H1 (cell line): ENCODE data around the gene HERC3. TPM values are rescaled to one million over a fixed set of nuclear protein-coding genes. Genes with fewer than 3 reads are reported as not detected.

Experiments
- CTCF ChIA-PET: fragments of 300-600 bp; sonication (Branson Sonifier 250); formaldehyde crosslinking; loops from one replicate; lab custom pipeline; 2021; ENCODE audit not compliant: partially characterized antibody; lab: Charles Lee
- POLR2A ChIA-PET: fragments of 300-600 bp; sonication (Branson Sonifier 250); formaldehyde crosslinking; loops from one replicate; lab custom pipeline; 2021; ENCODE audit warnings: inconsistent platforms; ENCODE audit not compliant: partially characterized antibody; lab: Charles Lee
- DNase-seq, 2 experiments: peaks; one replicate each; pipeline versions ENCODE4 v3.0.0 to v3.0.0-alpha.2; 2010 to 2022; ENCODE audit warnings: low spot score in 2 of 2, low read depth in 1 of 2, mixed read lengths in 1 of 2
- FAIRE-seq: peaks from 2 replicates; lab custom pipeline; 2011; peaks lifted over from hg19 to GRCh38; lab: Jason Lieb, UNC
- H2AFZ ChIP-seq: 2 replicates; pipeline ENCODE4 v1.8.1; 2012; ENCODE audit warnings: low read length, inconsistent platforms
- H2AK5ac ChIP-seq: 2 replicates; pipeline ENCODE4 v1.6.1; 2013; ENCODE audit warnings: low read depth, low read length
- H2BK120ac ChIP-seq: replicated peaks from 2 replicates; pipeline ENCODE3; 2013; ENCODE audit warnings: low read depth, low read length, inconsistent platforms
- H2BK12ac ChIP-seq: 2 replicates; pipeline ENCODE4 v1.6.1; 2013; ENCODE audit warnings: low read depth, low read length
- H2BK15ac ChIP-seq: 2 replicates; pipeline ENCODE4 v1.6.1; 2013; ENCODE audit warnings: low read length
- H2BK20ac ChIP-seq: 2 replicates; pipeline ENCODE4 v1.6.1; 2013; ENCODE audit warnings: low read length
- H2BK5ac ChIP-seq: 2 replicates; pipeline ENCODE4 v1.6.1; 2013; ENCODE audit warnings: low read depth, low read length
- H3K14ac ChIP-seq: 2 replicates; pipeline ENCODE4 v1.6.1; 2013; ENCODE audit warnings: inconsistent platforms; ENCODE audit not compliant: insufficient read length
- H3K18ac ChIP-seq: 2 replicates; pipeline ENCODE4 v1.6.1; 2013; ENCODE audit warnings: low read length; ENCODE audit errors: extremely low read depth
- H3K23ac ChIP-seq: 2 replicates; pipeline ENCODE4 v1.6.1; 2013; ENCODE audit warnings: inconsistent platforms; ENCODE audit not compliant: insufficient read length
- H3K23me2 ChIP-seq: 2 replicates; pipeline ENCODE4 v1.6.1; 2013; ENCODE audit warnings: low read depth, low read length
- H3K27ac ChIP-seq: 2 replicates; pipeline ENCODE4 v1.6.1; 2011; ENCODE audit warnings: low read depth, low read length, inconsistent platforms
- H3K27me3 ChIP-seq, 4 experiments: replicated peaks in 1 of 4; 1 replicate in 1 of 4; 2 replicates in 3 of 4; pipeline versions ENCODE4 v1.6.1 to v1.8.1; 2011 to 2013; ENCODE audit warnings: low read length in 3 of 4, mild to moderate bottlenecking in 3 of 4, inconsistent platforms in 2 of 4, mixed read lengths in 2 of 4, moderate library complexity in 1 of 4; ENCODE audit not compliant: control insufficient read depth in 3 of 4, insufficient read depth in 3 of 4; ENCODE audit errors: extremely low read depth in 1 of 4
- H3K36me3 ChIP-seq, 4 experiments: 2 replicates each; pipeline versions ENCODE4 v1.6.1 to v1.8.1; 2011 to 2013; ENCODE audit warnings: mild to moderate bottlenecking in 4 of 4, low read length in 3 of 4, moderate library complexity in 2 of 4, control low read depth in 1 of 4, inconsistent platforms in 1 of 4; ENCODE audit not compliant: insufficient read depth in 4 of 4, control insufficient read depth in 2 of 4
- H3K4ac ChIP-seq: replicated peaks from 2 replicates; pipeline ENCODE3; 2013; ENCODE audit warnings: low read length, low read depth, mixed read lengths, inconsistent platforms; ENCODE audit not compliant: insufficient read length
- H3K4me1 ChIP-seq, 4 experiments: replicated peaks in 1 of 4; 1 replicate in 1 of 4; 2 replicates in 3 of 4; pipeline versions ENCODE4 v1.6.1 to v1.8.1; 2011 to 2013; ENCODE audit warnings: low read length in 3 of 4, inconsistent platforms in 2 of 4, mixed read lengths in 1 of 4; ENCODE audit not compliant: insufficient read depth in 4 of 4, control insufficient read depth in 3 of 4
- H3K4me2 ChIP-seq, 2 experiments: 2 replicates each; pipeline versions ENCODE4 v1.6.1 to v1.8.1; 2011 to 2013; ENCODE audit warnings: low read depth in 2 of 2, low read length in 2 of 2, control low read depth in 1 of 2, inconsistent platforms in 1 of 2, mild to moderate bottlenecking in 1 of 2; ENCODE audit not compliant: insufficient read depth in 1 of 2
- H3K4me3 ChIP-seq, 4 experiments: fragments of 200-600, 300-600 bp in 1 of 4; sonication (generic), shearing (Covaris generic), sonication (Bioruptor Twin) in 1 of 4; 2 replicates each; pipeline versions ENCODE4 v1.5.1 to v1.8.1; 2011 to 2016; ENCODE audit warnings: low read length in 4 of 4, low read depth in 3 of 4, control low read depth in 2 of 4, inconsistent platforms in 2 of 4, mild to moderate bottlenecking in 2 of 4, mixed read lengths in 1 of 4, moderate library complexity in 1 of 4; ENCODE audit not compliant: insufficient read depth in 2 of 4; ENCODE audit errors: extremely low read depth in 1 of 4
- H3K56ac ChIP-seq: replicated peaks from 2 replicates; pipeline ENCODE3; 2013; ENCODE audit warnings: low read depth, mild to moderate bottlenecking, mixed read lengths, low read length, inconsistent platforms; ENCODE audit not compliant: insufficient read length
- H3K79me1 ChIP-seq: 2 replicates; pipeline ENCODE4 v1.6.1; 2013; ENCODE audit warnings: low read depth, low read length, control low read depth
- H3K79me2 ChIP-seq, 2 experiments: 2 replicates each; pipeline versions ENCODE4 v1.6.1 to v1.8.1; 2012 to 2013; ENCODE audit warnings: low read length in 2 of 2, mild to moderate bottlenecking in 2 of 2, inconsistent platforms in 1 of 2; ENCODE audit not compliant: insufficient read depth in 2 of 2, control insufficient read depth in 1 of 2
- H3K9ac ChIP-seq, 4 experiments: replicated peaks in 1 of 4; 1 replicate in 1 of 4; 2 replicates in 3 of 4; pipeline versions ENCODE4 v1.6.1 to v1.8.1; 2011 to 2013; ENCODE audit warnings: low read depth in 3 of 4, low read length in 3 of 4, control low read depth in 2 of 4, mild to moderate bottlenecking in 2 of 4, moderate library complexity in 2 of 4, inconsistent platforms in 1 of 4; ENCODE audit errors: extremely low read depth in 1 of 4
- H3K9me3 ChIP-seq, 2 experiments: 2 replicates each; pipeline versions ENCODE4 v1.6.1 to v1.8.1; 2012 to 2013; ENCODE audit warnings: mild to moderate bottlenecking in 2 of 2, moderate library complexity in 2 of 2, control low read depth in 1 of 2, inconsistent platforms in 1 of 2, low read depth in 1 of 2, low read length in 1 of 2, mixed read lengths in 1 of 2; ENCODE audit not compliant: insufficient read depth in 2 of 2
- H4K20me1 ChIP-seq, 2 experiments: replicated peaks in 1 of 2; 2 replicates each; pipeline versions ENCODE3 to v1.8.1; 2011 to 2013; ENCODE audit warnings: inconsistent platforms in 2 of 2, low read length in 2 of 2, mild to moderate bottlenecking in 1 of 2; ENCODE audit not compliant: insufficient read depth in 2 of 2, control insufficient read depth in 1 of 2
- H4K5ac ChIP-seq: 2 replicates; pipeline ENCODE4 v1.6.1; 2013; ENCODE audit warnings: low read length, low read depth, mixed read lengths, inconsistent platforms; ENCODE audit not compliant: insufficient read length
- H4K8ac ChIP-seq: 2 replicates; pipeline ENCODE4 v1.8.0; 2013; ENCODE audit warnings: mild to moderate bottlenecking, moderate library complexity, low read length, inconsistent platforms; ENCODE audit not compliant: insufficient read depth; ENCODE audit errors: extremely low read depth
- H4K91ac ChIP-seq: replicated peaks from 2 replicates; pipeline ENCODE3; 2013; ENCODE audit warnings: low read length, mixed read lengths, inconsistent platforms; ENCODE audit not compliant: insufficient read length
- BACH1 ChIP-seq: IDR thresholded peaks from 2 replicates; pipeline ENCODE4 v1.6.1; 2012; ENCODE audit warnings: low read length, improper control_type of control experiment
- CBX5 ChIP-seq: fragments of 300-800, 300-1000 bp; sonication (generic); IDR thresholded peaks from 2 replicates; pipeline ENCODE4 v1.7.1; 2016; ENCODE audit warnings: antibody characterized with exemption, low read length, low read depth
- CBX8 ChIP-seq: fragments of 300-800, 300-1000 bp; sonication (generic); IDR thresholded peaks from 2 replicates; pipeline ENCODE4 v1.7.1; 2016; ENCODE audit warnings: low read depth, low read length, borderline replicate concordance
- CEBPB ChIP-seq: IDR thresholded peaks from 2 replicates; pipeline ENCODE4 v1.6.1; 2012; ENCODE audit warnings: low read depth, low read length
- CHD1 ChIP-seq: IDR thresholded peaks from 2 replicates; pipeline ENCODE4 v1.6.1; 2012; ENCODE audit warnings: low read depth, low read length, improper control_type of control experiment
- EGR1 ChIP-seq: IDR thresholded peaks from 2 replicates; pipeline ENCODE4 v1.6.1; 2011; ENCODE audit warnings: low read depth, low read length, borderline replicate concordance
- POLR2AphosphoS5 ChIP-seq: IDR thresholded peaks from 2 replicates; pipeline ENCODE4 v1.6.1; 2011; ENCODE audit warnings: low read depth, low read length
- RBBP5 ChIP-seq: IDR thresholded peaks from 2 replicates; pipeline ENCODE4 v1.7.1; 2012; ENCODE audit warnings: low read depth, mild to moderate bottlenecking, inconsistent platforms, low read length, moderate library complexity, borderline replicate concordance
- SP2 ChIP-seq: IDR thresholded peaks from 2 replicates; pipeline ENCODE4 v1.6.1; 2012; ENCODE audit warnings: mild to moderate bottlenecking, low read length, inconsistent platforms
- YY1 ChIP-seq: IDR thresholded peaks from 2 replicates; pipeline ENCODE4 v1.6.1; 2011; ENCODE audit warnings: low read depth, mild to moderate bottlenecking, low read length
- ZNF274 ChIP-seq: IDR thresholded peaks from 2 replicates; pipeline ENCODE4 v1.7.0; 2012; ENCODE audit warnings: low read length, borderline replicate concordance; ENCODE audit errors: extremely low read depth
- WGBS, 2 experiments: shearing (Covaris generic) in 1 of 2; methylation state at CpG; one replicate each; pipeline versions ENCODE4 v1.1.6 to v1.1.7; 2013 to 2015; ENCODE audit warnings: low lambda C conversion rate in 2 of 2, mixed read lengths in 2 of 2, inconsistent platforms in 1 of 2, low coverage in 1 of 2, missing lambda C conversion rate in 1 of 2; ENCODE audit not compliant: insufficient replicate concordance in 2 of 2, insufficient coverage in 1 of 2, insufficient read length in 1 of 2; ENCODE audit errors: extremely low coverage in 1 of 2, missing lambda C conversion rate in 1 of 2; 5-methylcytosine and 5-hydroxymethylcytosine counted together
- polyA plus RNA-seq, 7 experiments: library from polyadenylated mRNA; depleted of rRNA in 3 of 7; stranded (reverse) in 5 of 7; unstranded in 2 of 7; fragments of >200 nt in 5 of 7; fragments of 200-250 nt in 2 of 7; gene quantifications; 1 replicate in 5 of 7; 2 replicates in 1 of 7; 4 replicates in 1 of 7; pipeline versions ENCODE4 v1.2.1 to v1.2.3, GENCODE V29; 2011 to 2013; ENCODE audit warnings: missing spikeins in 2 of 7, mixed read lengths in 2 of 7
- total RNA-seq: library from RNA; stranded (reverse); fragmentation: NEBNext Ultra II Directional; extraction: Animal tissue kit (Norgen Biotek cat#: 25700); gene quantifications from 2 replicates; pipeline ENCODE4 v1.2.1, GENCODE V29; 2021
- TF ChIP-seq, protein P1 (sequence below): IDR thresholded peaks from 2 replicates; pipeline ENCODE4 v1.6.1; 2011; ENCODE audit warnings: low read length, improper control_type of control experiment

HERC3 gene
- total and polyA plus RNA-seq, 2 of the 8 experiments (the other 6 are each of a cell fraction or from before 2014, with no cell fraction given), result 1.4 to 5.7 TPM

DNA sequence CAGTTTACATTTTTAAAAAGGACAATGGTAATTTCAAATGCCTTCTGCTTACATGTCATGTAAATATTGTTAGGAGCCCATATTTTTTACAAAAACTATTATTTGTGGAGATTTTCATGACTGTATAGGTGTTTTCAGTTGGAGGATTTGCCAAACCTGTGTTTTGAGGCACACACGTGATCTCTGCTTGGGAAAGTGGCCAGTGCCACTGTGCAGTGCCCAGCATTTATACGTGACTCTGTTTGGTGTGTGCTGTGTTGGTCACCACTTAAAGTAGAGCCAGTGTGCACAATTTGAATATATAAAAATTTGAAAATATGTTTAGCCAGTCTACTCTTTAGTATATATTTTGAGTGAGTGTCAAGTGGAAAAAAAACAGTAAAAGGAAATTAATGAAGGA lies 132.1 kb downstream of the HERC3 start:
- DNase-seq, result no peak
- Histone ChIP-seq H4K8ac (no peak overlapping the region), H3K23me2 (no peaks in the 10 kb centered on the region), H3K79me1 (no peaks in the 10 kb centered on the region), H2AFZ (no peak overlapping the region), H3K79me2 (no peaks in the 10 kb centered on the region), H3K27ac (no peak overlapping the region), H3K4me1 (peaks cover 0 to 4% (median 1%) of the 10 kb centered on the region in 4 experiments; a peak in 2 of 7 replicates), H2BK12ac (no peak overlapping the region; the same call in 1 of the 2 replicates), H2BK20ac (no peak overlapping the region), H2BK15ac (no peak overlapping the region), H2BK5ac (no peak overlapping the region), H3K18ac (no peak overlapping the region), H3K4ac (no peak overlapping the region), H3K56ac (no peak overlapping the region), H2AK5ac (no peak overlapping the region), H4K5ac (no peak overlapping the region), H3K23ac (no peak overlapping the region), H4K20me1 (no peaks in the 10 kb centered on the region), H3K9me3 (no peaks in the 10 kb centered on the region), H3K36me3 (peaks cover 0 to 12% (median 5%) of the 10 kb centered on the region in 4 experiments; a peak in 3 of 8 replicates), H3K9ac (no peak overlapping the region), H3K27me3 (no peaks in the 10 kb centered on the region), H3K14ac (no peak overlapping the region), H4K91ac (no peak overlapping the region), H3K4me3 (no peak overlapping the region), H2BK120ac (no peak overlapping the region), H3K4me2 (no peak overlapping the region)
- 90% methylated on average over 2 of the region's 2 CpGs; no CpG with 5 or more reads in 1 of the 2 experiments for WGBS, 2 experiments
- no peak for FAIRE-seq
- ChIA-PET POLR2A (interaction anchor here (3.3 kb wide), 1 partner anchor 14 kb away, joined by 20 read pairs; no protein-coding TSS in a partner anchor), CTCF (interaction anchor here (1.1 to 3.1 kb wide), 4 partner anchors 10 to 21 kb away, joined by 3 to 13 read pairs (median 4); no protein-coding TSS in a partner anchor)
- TF ChIP-seq POLR2AphosphoS5 (no peak), EGR1 (no peak), SP2 (no peak), CEBPB (no peak), RBBP5 (no peak), ZNF274 (no peak), CBX8 (no peak), YY1 (no peak), BACH1 (no peak), CBX5 (no peak), CHD1 (no peak)
- TF ChIP-seq, protein P1, sequence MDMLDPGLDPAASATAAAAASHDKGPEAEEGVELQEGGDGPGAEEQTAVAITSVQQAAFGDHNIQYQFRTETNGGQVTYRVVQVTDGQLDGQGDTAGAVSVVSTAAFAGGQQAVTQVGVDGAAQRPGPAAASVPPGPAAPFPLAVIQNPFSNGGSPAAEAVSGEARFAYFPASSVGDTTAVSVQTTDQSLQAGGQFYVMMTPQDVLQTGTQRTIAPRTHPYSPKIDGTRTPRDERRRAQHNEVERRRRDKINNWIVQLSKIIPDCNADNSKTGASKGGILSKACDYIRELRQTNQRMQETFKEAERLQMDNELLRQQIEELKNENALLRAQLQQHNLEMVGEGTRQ, result no peak
